Stomach (tissue), 9 donors: ENCODE measurements around the gene KIDINS220. TPM values are rescaled to one million over a fixed set of nuclear protein-coding genes. Genes with fewer than 3 reads are reported as not detected.

ENCODE experiments used
- DNase-seq, 2 donors: peaks; one replicate each; pipeline versions ENCODE4 v3.0.0 to v3.0.0-alpha.2; 2013 to 2019
- H3K27ac ChIP-seq, 5 donors: fragments of 200-600 bp in 4 of 5; sonication (generic) in 4 of 5; one replicate each; pipeline ENCODE4 v1.5.1; 2013 to 2019; ENCODE audit warnings: mild to moderate bottlenecking in 1 of 5, moderate library complexity in 1 of 5
- H3K27me3 ChIP-seq, 3 donors: fragments of 200-600 bp; sonication (generic); one replicate each; pipeline ENCODE4 v1.5.1; 2017 to 2019; ENCODE audit warnings: mixed run types in 1 of 3
- H3K36me3 ChIP-seq, 4 donors: fragments of 200-600 bp; sonication (generic); 1 replicate in 3 of 4; 2 replicates in 1 of 4; pipeline ENCODE4 v1.5.1; 2016 to 2019
- H3K4me1 ChIP-seq, 4 donors: fragments of 200-600 bp; sonication (generic); one replicate each; pipeline ENCODE4 v1.5.1; 2016 to 2019
- H3K4me3 ChIP-seq, 4 donors: fragments of 200-600 bp; sonication (generic) in 3 of 4; one replicate each; pipeline ENCODE4 v1.5.1; 2016 to 2019; ENCODE audit warnings: mild to moderate bottlenecking in 1 of 4
- H3K9me3 ChIP-seq, 4 donors: fragments of 200-600 bp; sonication (generic); one replicate each; pipeline ENCODE4 v1.5.1; 2016 to 2019
- CTCF ChIP-seq, 7 experiments: fragments of 450-650 bp in 4 of 7; fragments of 200-600 bp in 3 of 7; sonication (generic) in 3 of 7; IDR thresholded peaks; one replicate each; pipeline ENCODE4 v1.5.1; 2016 to 2019; ENCODE audit warnings: antibody characterized with exemption in 7 of 7, control low read depth in 2 of 7, mild to moderate bottlenecking in 1 of 7
- EP300 ChIP-seq: sonication (generic); formaldehyde crosslinking; IDR thresholded peaks from one replicate; pipeline ENCODE4 v1.6.1; 2017; ENCODE audit warnings: antibody characterized with exemption
- POLR2A ChIP-seq, 4 donors: fragments of 450-650 bp; IDR thresholded peaks; one replicate each; pipeline ENCODE4 v1.6.1; 2016; ENCODE audit warnings: antibody characterized with exemption in 4 of 4, control low read depth in 2 of 4, mild to moderate bottlenecking in 1 of 4, moderate library complexity in 1 of 4
- POLR2AphosphoS5 ChIP-seq, 3 donors: sonication (generic); formaldehyde crosslinking; IDR thresholded peaks; one replicate each; pipeline ENCODE4 v1.6.1; 2016; ENCODE audit warnings: antibody characterized with exemption in 3 of 3
- WGBS, 5 donors: extraction: QIAGEN DNeasy Blood & Tissue Kit in 3 of 5; methylation state at CpG; one replicate each; pipeline versions ENCODE4 v1.1.5 to v1.1.7; 2013 to 2018; 5-methylcytosine and 5-hydroxymethylcytosine counted together
- intact Hi-C: fragments of 100-400 bp; cut with DNase I; formaldehyde crosslinking; loops from one replicate; pipeline ENCODE4 v1.15.1; 2023; ENCODE audit warnings: low total_unique reads
- polyA plus RNA-seq, 3 donors: library from polyadenylated mRNA; stranded (reverse); fragments of 200-250 nt; gene quantifications; one replicate each; pipeline ENCODE4 v1.2.3, GENCODE V29; 2013
- total RNA-seq, 5 donors: library from RNA; depleted of rRNA; stranded (reverse); fragments of >200 nt; gene quantifications; one replicate each; pipeline versions ENCODE4 v1.1.0 to v1.2.3, GENCODE V29; 2014 to 2016
- donor health status: healthy with polysubstance abuse.
- donor health status: Bipolar disorder and iron deficiency.
- donor health status: healthy.

Gene KIDINS220
- total and polyA plus RNA-seq, 8 donors: 3.8 to 160 (median 56.0) TPM

DNA sequence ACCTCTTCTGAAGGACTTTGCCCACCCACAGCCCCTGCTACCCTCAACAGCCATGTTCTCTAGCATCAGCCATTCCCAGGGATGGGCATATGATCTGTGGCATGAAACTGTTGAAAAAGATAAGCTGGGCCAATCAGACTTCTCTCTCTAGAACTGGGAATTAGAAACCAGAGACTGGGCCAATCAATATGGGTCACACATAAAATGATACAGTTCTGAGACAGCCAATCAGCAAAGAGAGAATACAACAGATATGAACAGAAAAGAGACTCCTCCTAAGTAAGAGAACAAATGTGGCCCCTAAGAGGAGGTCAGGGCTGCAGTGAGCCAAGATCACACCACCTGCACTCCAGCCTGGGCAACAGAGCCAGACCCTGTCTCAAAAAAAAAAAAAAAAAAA is 2.1 kb downstream of the KIDINS220 start:
- no peaks in the 10 kb centered on the region for H3K27me3 ChIP-seq
- peaks cover 19 to 63% (median 51%) of the 10 kb centered on the region in 4 donors for H3K4me1 ChIP-seq
- H3K36me3 ChIP-seq: no peaks in the 10 kb centered on the region
- TF ChIP-seq CTCF (IDR thresholded peaks at IDR 0.05) (no peak), POLR2A (IDR thresholded peaks at IDR 0.05) (no peak)
- H3K4me3 ChIP-seq: peak overlapping the region in 2 of 4 donors; percentile 97 to 99
- no peak for DNase-seq
- intact Hi-C loops: no loop called here
- no peaks in the 10 kb centered on the region for H3K9me3 ChIP-seq
- no peak overlapping the region for H3K27ac ChIP-seq

- 87 to 94% (median 92%) methylated on average over 7 of the region's 7 CpGs for WGBS, 5 donors
- Histone ChIP-seq H3K36me3 (no peaks in the 10 kb centered on the region), H3K27me3 (no peaks in the 10 kb centered on the region), H3K27ac (no peak overlapping the region), H3K4me3 (no peak overlapping the region), H3K9me3 (no peaks in the 10 kb centered on the region), H3K4me1 (peaks cover 19 to 66% (median 51%) of the 10 kb centered on the region in 4 donors)
- TF ChIP-seq POLR2A (IDR thresholded peaks at IDR 0.05) (no peak), EP300 (no peak), CTCF (IDR thresholded peaks at IDR 0.05) (no peak), POLR2AphosphoS5 (IDR thresholded peaks at IDR 0.05) (no peak)
- intact Hi-C loops: no loop called here
- DNase-seq: no peak
Observed at GRCh38 chr2:8833853-8834252, 3.6 kb downstream of the KIDINS220 start.

DNA sequence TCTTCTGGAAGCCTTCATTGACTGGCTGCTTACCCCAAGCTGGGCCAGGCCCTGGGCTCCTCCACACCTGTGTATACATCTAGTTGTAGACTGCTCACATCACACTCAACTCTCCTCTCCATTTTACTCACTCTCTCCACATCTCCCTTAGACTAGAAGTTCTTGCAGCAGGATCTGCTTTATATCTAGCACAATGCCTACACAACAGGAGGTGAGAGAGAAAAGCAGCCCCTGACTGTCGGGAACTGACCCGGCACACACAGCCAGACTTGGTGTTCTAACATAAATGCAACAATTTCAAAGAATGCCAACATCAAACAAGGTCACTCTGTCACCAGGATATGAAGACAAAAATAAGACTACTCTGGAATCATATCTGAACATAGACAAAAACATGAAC is 5.9 kb downstream of the KIDINS220 start:
- H3K4me3 ChIP-seq: no peak overlapping the region
- 92 to 100% (median 98%) methylated on average over 2 of the region's 2 CpGs for WGBS, 5 donors
- no peak for DNase-seq
- peaks cover 0 to 7% (median 6%) of the 10 kb centered on the region in 4 donors for H3K36me3 ChIP-seq
- no peak overlapping the region for H3K27ac ChIP-seq
- no peaks in the 10 kb centered on the region for H3K9me3 ChIP-seq
- intact Hi-C loops: no loop called here
- peaks cover 19 to 60% (median 45%) of the 10 kb centered on the region in 4 donors for H3K4me1 ChIP-seq
- H3K27me3 ChIP-seq: no peaks in the 10 kb centered on the region
- TF ChIP-seq POLR2A (IDR thresholded peaks at IDR 0.05) (no peak), CTCF (IDR thresholded peaks at IDR 0.05) (no peak), EP300 (no peak), POLR2AphosphoS5 (IDR thresholded peaks at IDR 0.05) (no peak)

GRCh38 chr2:8827729-8828128 is 9.7 kb downstream of the KIDINS220 start:
- TF ChIP-seq EP300 (no peak), POLR2AphosphoS5 (IDR thresholded peaks at IDR 0.05) (no peak), CTCF (IDR thresholded peaks at IDR 0.05) (no peak), POLR2A (IDR thresholded peaks at IDR 0.05) (no peak)
- no peaks in the 10 kb centered on the region for H3K27me3 ChIP-seq
- no peak for DNase-seq
- no peak overlapping the region for H3K4me3 ChIP-seq
- peaks cover 0 to 36% (median 30%) of the 10 kb centered on the region in 4 donors for H3K36me3 ChIP-seq
- no peaks in the 10 kb centered on the region for H3K9me3 ChIP-seq
- no peak overlapping the region for H3K27ac ChIP-seq
- 84 to 100% (median 91%) methylated on average over 2 of the region's 2 CpGs for WGBS, 5 donors
- intact Hi-C loops: no loop called here
- peaks cover 7 to 33% (median 19%) of the 10 kb centered on the region in 4 donors for H3K4me1 ChIP-seq
